Kidney epithelial cell (primary cell): Measurements from ENCODE around the gene TCEANC. TPM values are rescaled to one million over a fixed set of nuclear protein-coding genes. Genes with fewer than 3 reads are reported as not detected.
"Not testable (repeated sequence)": the region's sequence is repeated elsewhere in the genome, so short reads cannot be mapped to it uniquely, and the experiment has no call there.

ENCODE experiments used
- DNase-seq: peaks from one replicate; pipeline ENCODE4 v3.0.0-alpha.2; 2010; ENCODE audit warnings: low read depth
- H3K27me3 ChIP-seq: 2 replicates; pipeline ENCODE4 v1.6.0; 2011; ENCODE audit warnings: low read length; ENCODE audit not compliant: control insufficient read depth, insufficient read depth
- H3K36me3 ChIP-seq: 2 replicates; pipeline ENCODE4 v1.5.1; 2011; ENCODE audit warnings: low read length; ENCODE audit not compliant: control insufficient read depth, insufficient read depth
- H3K4me3 ChIP-seq: 2 replicates; pipeline ENCODE4 v1.5.1; 2011; ENCODE audit warnings: low read depth, mild to moderate bottlenecking, control low read depth, low read length
- CTCF ChIP-seq: IDR thresholded peaks from 2 replicates; pipeline ENCODE4 v1.5.1; 2011; ENCODE audit warnings: mild to moderate bottlenecking, moderate library complexity, low read length, control low read depth, inconsistent platforms; ENCODE audit not compliant: insufficient read depth, poor library complexity, severe bottlenecking
- total RNA-seq: library from RNA; depleted of rRNA; stranded (reverse); fragments of >200 nt; gene quantifications from 2 replicates; pipeline ENCODE4 v1.2.3, GENCODE V29; 2015

TCEANC gene
- total RNA-seq, 1 donor from 2014 or later = 3.3 TPM

- Histone ChIP-seq H3K36me3 (no peaks in the 10 kb centered on the region), H3K27me3 (peaks cover 7% of the 10 kb centered on the region), H3K4me3 (no peak overlapping the region)
- no peak for DNase-seq
- no peak for TF ChIP-seq CTCF
Observed at GRCh38 chrX:13620207-13620606, 32.7 kb upstream of the TCEANC start.

- TF ChIP-seq CTCF = no peak
- H3K4me3 ChIP-seq = no peak overlapping the region
- DNase-seq = no peak
- H3K36me3 ChIP-seq = no peaks in the 10 kb centered on the region
- peaks cover 7% of the 10 kb centered on the region for H3K27me3 ChIP-seq
Observed at GRCh38 chrX:13622401-13622964, 30.5 kb upstream of the TCEANC start.

GRCh38 chrX:13627306-13627705, 25.6 kb upstream of the TCEANC start:
- no peak for TF ChIP-seq CTCF
- H3K27me3 ChIP-seq = peaks cover 5% of the 10 kb centered on the region
- no peaks in the 10 kb centered on the region for H3K36me3 ChIP-seq
- DNase-seq = no peak
- no peak overlapping the region for H3K4me3 ChIP-seq

GRCh38 chrX:13637224-13637623, 15.7 kb upstream of the TCEANC start:
- DNase-seq, H3K36me3 ChIP-seq, H3K4me3 ChIP-seq, H3K27me3 ChIP-seq: not testable (repeated sequence)

- no peaks in the 10 kb centered on the region for H3K36me3 ChIP-seq
- no peak for TF ChIP-seq CTCF
- peaks cover 4% of the 10 kb centered on the region for H3K27me3 ChIP-seq
- no peak for DNase-seq
- H3K4me3 ChIP-seq = no peak overlapping the region
Observed at GRCh38 chrX:13638021-13638420, 14.9 kb upstream of the TCEANC start.

GRCh38 chrX:13638826-13639225, 14.1 kb upstream of the TCEANC start:
- Histone ChIP-seq H3K27me3 (peaks cover 4% of the 10 kb centered on the region), H3K36me3 (no peaks in the 10 kb centered on the region), H3K4me3 (no peak overlapping the region)
- no peak for DNase-seq
- TF ChIP-seq CTCF = no peak

- not testable (repeated sequence) for H3K4me3 ChIP-seq, DNase-seq, H3K36me3 ChIP-seq, H3K27me3 ChIP-seq
Observed at GRCh38 chrX:13641684-13642083, 11.3 kb upstream of the TCEANC start.
